ENCODE data around the gene PDCD6IP. TPM values are rescaled to one million over a fixed set of nuclear protein-coding genes. Genes with fewer than 3 reads are reported as not detected.

Gene PDCD6IP
- total RNA-seq, 2 donors from 2014 or later = 40.5 to 104 TPM

DNA sequence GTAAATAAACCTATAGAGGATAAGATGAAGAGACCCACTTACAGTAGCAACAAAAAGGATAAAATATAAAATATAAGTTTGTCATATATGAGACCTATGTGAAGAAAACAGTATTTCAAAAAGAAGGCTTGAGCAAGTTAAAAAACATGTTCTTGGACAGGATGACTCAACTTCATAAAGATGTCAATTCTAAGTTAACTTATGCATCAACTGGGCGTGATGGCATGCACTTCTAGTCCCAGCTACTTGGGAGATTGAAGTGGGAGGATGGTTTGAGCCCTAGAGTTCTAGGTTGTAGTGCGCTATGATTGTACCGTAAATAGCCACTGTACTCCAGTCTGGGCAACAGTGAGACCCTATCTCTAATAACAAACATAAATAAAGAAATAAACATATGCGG is 59.7 kb downstream of the PDCD6IP start:
- Histone ChIP-seq H3K4me3 (no peak overlapping the region), H3K27me3 (no peaks in the 10 kb centered on the region), H3K4me1 (peaks cover 11% of the 10 kb centered on the region), H3K27ac (no peak overlapping the region), H3K9me3 (no peaks in the 10 kb centered on the region), H3K36me3 (replicated peaks in 1 of 2; ENCODE audit: insufficient read depth in 1 of 2, low read depth in 2 of 2) (peaks cover 0 to 15% of the 10 kb centered on the region in 2 donors)
- no peak for ATAC-seq
- DNase-seq = no peak
- intact Hi-C loops (cut with DNase I) = no loop called here
- WGBS, 2 donors = 94 to 98% methylated on average over 4 of the region's 4 CpGs
- TF ChIP-seq CTCF (IDR thresholded peaks at IDR 0.05) (no peak), POLR2A (IDR thresholded peaks at IDR 0.05) (no peak)

DNA sequence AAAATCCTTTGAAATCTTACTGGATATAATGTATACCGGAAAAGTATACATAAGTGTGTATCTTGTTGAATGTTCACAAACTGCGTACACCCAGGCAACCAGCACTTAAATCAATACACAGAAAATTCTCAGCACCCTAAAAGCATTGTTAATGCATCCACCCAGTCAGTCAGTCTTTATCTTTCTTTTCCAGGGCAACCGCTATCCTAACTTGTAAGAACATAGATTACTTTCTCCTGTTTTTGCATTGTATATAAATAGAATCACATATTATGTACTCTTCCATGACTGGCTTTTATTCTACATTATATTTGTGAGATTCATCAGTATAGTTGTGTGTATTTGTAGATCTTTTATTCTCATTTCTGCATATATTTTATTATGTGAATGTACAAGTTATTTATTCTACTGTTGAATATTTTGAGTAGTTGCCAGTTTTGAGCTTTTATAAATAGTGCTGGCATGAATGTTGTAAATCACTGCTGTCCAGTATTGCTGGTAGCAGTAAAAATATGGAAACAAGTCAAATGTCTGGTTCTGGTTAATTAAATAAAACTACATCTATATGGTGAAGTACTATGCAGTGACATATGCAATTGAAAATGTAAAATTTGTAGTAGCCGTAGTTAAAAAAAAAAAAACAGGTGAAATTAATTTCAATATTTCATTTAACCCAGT is 62.1 kb downstream of the PDCD6IP start:
- no peaks in the 10 kb centered on the region for H3K9me3 ChIP-seq
- no peak overlapping the region for H3K4me3 ChIP-seq
- 74 to 89% methylated on average over 4 of the region's 4 CpGs for WGBS, 2 donors
- no peak overlapping the region for H3K27ac ChIP-seq
- peaks cover 6% of the 10 kb centered on the region for H3K4me1 ChIP-seq
- ATAC-seq = no peak
- no peaks in the 10 kb centered on the region for H3K27me3 ChIP-seq
- intact Hi-C loops (cut with DNase I) = no loop called here
- DNase-seq = no peak
- TF ChIP-seq CTCF (IDR thresholded peaks at IDR 0.05) (no peak), POLR2A (IDR thresholded peaks at IDR 0.05) (no peak)
- peaks cover 0 to 17% of the 10 kb centered on the region in 2 donors for H3K36me3 ChIP-seq (replicated peaks in 1 of 2; ENCODE audit: insufficient read depth in 1 of 2, low read depth in 2 of 2)

- H3K36me3 ChIP-seq (replicated peaks in 1 of 2; ENCODE audit: insufficient read depth in 1 of 2, low read depth in 2 of 2) = peaks cover 4 to 16% of the 10 kb centered on the region in 2 donors
- no peak overlapping the region for H3K4me3 ChIP-seq
- no peaks in the 10 kb centered on the region for H3K4me1 ChIP-seq
- DNase-seq (no peak), ATAC-seq (no peak)
- H3K9me3 ChIP-seq = no peaks in the 10 kb centered on the region
- no peaks in the 10 kb centered on the region for H3K27me3 ChIP-seq
- intact Hi-C loops (cut with DNase I) = no loop called here
- no peak overlapping the region for H3K27ac ChIP-seq
- 88 to 90% methylated on average over 4 of the region's 4 CpGs for WGBS, 2 donors
- TF ChIP-seq CTCF (IDR thresholded peaks at IDR 0.05) (no peak), POLR2A (IDR thresholded peaks at IDR 0.05) (no peak)
Measured at GRCh38 chr3:33865133-33865532, 66.7 kb downstream of the PDCD6IP start.

GRCh38 chr3:33868309-33868708 is 69.9 kb downstream of the PDCD6IP start:
- no peak overlapping the region for H3K27ac ChIP-seq
- H3K4me3 ChIP-seq = no peak overlapping the region
- H3K36me3 ChIP-seq (replicated peaks in 1 of 2; ENCODE audit: insufficient read depth in 1 of 2, low read depth in 2 of 2) = peaks cover 4 to 16% of the 10 kb centered on the region in 2 donors
- no peaks in the 10 kb centered on the region for H3K27me3 ChIP-seq
- ATAC-seq (no peak), DNase-seq (no peak)
- 80 to 81% methylated on average over 1 of the region's 1 CpG for WGBS, 2 donors
- no peaks in the 10 kb centered on the region for H3K9me3 ChIP-seq
- intact Hi-C loops (cut with DNase I) = no loop called here
- TF ChIP-seq CTCF (IDR thresholded peaks at IDR 0.05) = no peak
- TF ChIP-seq POLR2A (IDR thresholded peaks at IDR 0.05) = no peak
- no peaks in the 10 kb centered on the region for H3K4me1 ChIP-seq

DNA sequence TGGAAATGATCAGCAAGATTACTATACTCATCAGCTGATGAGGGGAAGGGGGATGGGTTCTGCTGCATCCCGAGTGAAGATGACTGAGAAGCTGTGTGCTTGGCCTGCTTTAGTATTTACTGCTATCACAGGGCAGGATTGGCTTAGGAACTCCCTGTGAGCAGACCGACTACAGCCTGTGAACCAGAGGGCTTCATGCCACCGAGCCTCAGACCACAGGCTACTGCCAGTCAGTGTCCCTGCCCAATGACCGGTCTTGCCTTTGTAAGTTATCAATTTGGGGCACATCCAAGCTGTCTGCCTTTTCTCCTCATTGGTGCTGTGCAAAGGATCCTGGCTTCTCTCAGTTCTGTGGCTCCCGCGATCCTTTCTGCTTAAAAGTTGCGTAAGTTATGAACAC is 71.5 kb downstream of the PDCD6IP start:
- WGBS, 2 donors = 91 to 92% methylated on average over 7 of the region's 7 CpGs
- ATAC-seq (no peak), DNase-seq (no peak)
- TF ChIP-seq CTCF (IDR thresholded peaks at IDR 0.05) (no peak), POLR2A (IDR thresholded peaks at IDR 0.05) (no peak)
- no peaks in the 10 kb centered on the region for H3K27me3 ChIP-seq
- peaks cover 4 to 13% of the 10 kb centered on the region in 2 donors for H3K36me3 ChIP-seq (replicated peaks in 1 of 2; ENCODE audit: insufficient read depth in 1 of 2, low read depth in 2 of 2)
- no peaks in the 10 kb centered on the region for H3K4me1 ChIP-seq
- H3K4me3 ChIP-seq = no peak overlapping the region
- intact Hi-C loops (cut with DNase I) = no loop called here
- no peak overlapping the region for H3K27ac ChIP-seq
- H3K9me3 ChIP-seq = no peaks in the 10 kb centered on the region

All from body of pancreas (tissue), 4 donors.